Neural crest cell (in vitro differentiated cells): ENCODE results near the gene SLC12A1. TPM values are rescaled to one million over a fixed set of nuclear protein-coding genes. Genes with fewer than 3 reads are reported as not detected.

ENCODE experiments used
- DNase-seq: peaks from one replicate; pipeline ENCODE4 v3.0.0; 2021; ENCODE audit warnings: low read depth, mixed read lengths, low spot score
- H3K27ac Mint-ChIP-seq: one replicate; pipeline ENCODE4 v1.8.0; 2021; ENCODE audit warnings: mild to moderate bottlenecking, mixed read lengths; ENCODE audit not compliant: unreplicated experiment
- H3K27me3 Mint-ChIP-seq: 2 replicates; pipeline ENCODE4 v1.8.0; 2021; ENCODE audit warnings: low read depth, mild to moderate bottlenecking, mixed read lengths
- H3K36me3 Mint-ChIP-seq: 2 replicates; pipeline ENCODE4 v1.8.0; 2021; ENCODE audit warnings: low read depth, mild to moderate bottlenecking, mixed read lengths
- H3K4me1 Mint-ChIP-seq: 2 replicates; pipeline ENCODE4 v1.8.0; 2021; ENCODE audit warnings: mixed read lengths
- H3K4me3 Mint-ChIP-seq: one replicate; pipeline ENCODE4 v1.8.0; 2021; ENCODE audit warnings: mild to moderate bottlenecking, mixed read lengths
- H3K9me3 Mint-ChIP-seq: 2 replicates; pipeline ENCODE4 v1.8.0; 2021; ENCODE audit warnings: mixed read lengths
- total RNA-seq: library from RNA; stranded (reverse); gene quantifications from 2 replicates; pipeline ENCODE4 v1.2.1, GENCODE V29; 2021
- TF ChIP-seq, protein P1 (sequence below): fragments of 200-600 bp; sonication (generic); conservative IDR thresholded peaks from 2 replicates; pipeline ENCODE4 v1.5.0; 2021; ENCODE audit warnings: antibody characterized with exemption, mild to moderate bottlenecking

Gene SLC12A1
- total RNA-seq, 1 donor from 2014 or later, result 0.16 TPM

DNA sequence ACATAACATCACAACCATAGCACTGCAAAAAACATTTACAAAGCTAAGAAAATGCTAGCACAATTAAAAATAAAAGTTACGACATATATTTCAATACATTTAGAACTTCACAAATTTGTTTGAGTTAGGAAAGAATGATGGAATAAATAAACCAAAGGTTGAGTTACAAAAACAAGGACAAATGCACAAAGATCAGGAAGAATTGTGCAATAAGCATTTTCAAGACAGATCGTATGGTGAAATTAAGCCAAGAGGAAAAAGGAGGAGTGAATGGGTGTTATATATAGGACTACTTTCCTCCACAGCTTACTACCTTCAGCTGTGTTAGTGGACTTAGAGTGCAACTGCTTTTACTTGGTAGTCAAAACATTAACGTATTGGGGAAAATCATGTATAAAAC is 20.6 kb upstream of the SLC12A1 start:
- no peak for DNase-seq
- Mint-ChIP-seq H3K4me3 (no peak overlapping the region), H3K36me3 (no peaks in the 10 kb centered on the region), H3K9me3 (no peaks in the 10 kb centered on the region), H3K27ac (no peak overlapping the region), H3K4me1 (no peaks in the 10 kb centered on the region), H3K27me3 (peaks cover 29% of the 10 kb centered on the region)
- TF ChIP-seq, protein P1, sequence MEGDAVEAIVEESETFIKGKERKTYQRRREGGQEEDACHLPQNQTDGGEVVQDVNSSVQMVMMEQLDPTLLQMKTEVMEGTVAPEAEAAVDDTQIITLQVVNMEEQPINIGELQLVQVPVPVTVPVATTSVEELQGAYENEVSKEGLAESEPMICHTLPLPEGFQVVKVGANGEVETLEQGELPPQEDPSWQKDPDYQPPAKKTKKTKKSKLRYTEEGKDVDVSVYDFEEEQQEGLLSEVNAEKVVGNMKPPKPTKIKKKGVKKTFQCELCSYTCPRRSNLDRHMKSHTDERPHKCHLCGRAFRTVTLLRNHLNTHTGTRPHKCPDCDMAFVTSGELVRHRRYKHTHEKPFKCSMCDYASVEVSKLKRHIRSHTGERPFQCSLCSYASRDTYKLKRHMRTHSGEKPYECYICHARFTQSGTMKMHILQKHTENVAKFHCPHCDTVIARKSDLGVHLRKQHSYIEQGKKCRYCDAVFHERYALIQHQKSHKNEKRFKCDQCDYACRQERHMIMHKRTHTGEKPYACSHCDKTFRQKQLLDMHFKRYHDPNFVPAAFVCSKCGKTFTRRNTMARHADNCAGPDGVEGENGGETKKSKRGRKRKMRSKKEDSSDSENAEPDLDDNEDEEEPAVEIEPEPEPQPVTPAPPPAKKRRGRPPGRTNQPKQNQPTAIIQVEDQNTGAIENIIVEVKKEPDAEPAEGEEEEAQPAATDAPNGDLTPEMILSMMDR, result no peak

DNA sequence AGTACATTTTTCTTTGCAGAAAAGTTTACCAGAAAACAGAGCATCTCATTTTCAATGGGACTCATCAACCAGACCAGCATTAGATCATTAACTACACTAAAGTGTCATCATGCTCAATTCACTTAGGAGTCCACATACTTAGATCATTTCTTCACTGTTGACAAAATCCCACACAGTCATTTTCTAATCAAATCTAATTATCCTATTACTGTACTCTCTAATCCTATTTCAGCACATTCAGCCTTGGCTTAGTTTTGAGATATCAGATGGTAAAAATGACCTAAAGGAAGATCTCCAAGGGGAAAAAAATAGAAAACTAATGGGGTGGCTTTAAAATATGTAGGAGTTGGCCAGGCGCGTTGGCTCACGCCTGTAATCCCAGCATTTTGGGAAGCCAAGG is 19.8 kb upstream of the SLC12A1 start:
- Mint-ChIP-seq H3K36me3 (no peaks in the 10 kb centered on the region), H3K9me3 (no peaks in the 10 kb centered on the region), H3K27ac (no peak overlapping the region), H3K27me3 (peaks cover 32% of the 10 kb centered on the region), H3K4me3 (no peak overlapping the region), H3K4me1 (no peaks in the 10 kb centered on the region)
- DNase-seq, result no peak
- TF ChIP-seq, protein P1, result no peak

- peak; percentile 90 for DNase-seq
- Mint-ChIP-seq H3K4me1 (no peaks in the 10 kb centered on the region), H3K27ac (no peak overlapping the region), H3K27me3 (peaks cover 54% of the 10 kb centered on the region), H3K36me3 (no peaks in the 10 kb centered on the region), H3K9me3 (no peaks in the 10 kb centered on the region), H3K4me3 (no peak overlapping the region)
- TF ChIP-seq, protein P1, result no peak
Measured at GRCh38 chr15:48190932-48191573, 15.0 kb upstream of the SLC12A1 start.

- no peaks in the 10 kb centered on the region for H3K36me3 Mint-ChIP-seq
- H3K4me3 Mint-ChIP-seq, result no peak within 1 kb of the TSS
- no peak for DNase-seq
- H3K9me3 Mint-ChIP-seq, result no peaks in the 10 kb centered on the region
- no peaks in the 10 kb centered on the region for H3K4me1 Mint-ChIP-seq
- H3K27ac Mint-ChIP-seq, result no peak within 1 kb of the TSS
- peaks cover 55% of the 10 kb centered on the region for H3K27me3 Mint-ChIP-seq
- TF ChIP-seq, protein P1, result no peak
Measured at GRCh38 chr15:48191574-48192225, 14.4 kb upstream of the SLC12A1 start, which contains the start of gene CTXN2. TSS of gene CTXN2 (plus strand) at chr15:48191665. CDS start at chr15:48201301, 9,636 bp downstream.

GRCh38 chr15:48202068-48202467 is 4.0 kb upstream of the SLC12A1 start:
- Mint-ChIP-seq H3K36me3 (no peaks in the 10 kb centered on the region), H3K4me3 (no peak overlapping the region), H3K9me3 (no peaks in the 10 kb centered on the region), H3K27ac (no peak overlapping the region), H3K4me1 (no peaks in the 10 kb centered on the region), H3K27me3 (peaks cover 24% of the 10 kb centered on the region)
- DNase-seq, result no peak
- TF ChIP-seq, protein P1, result no peak
